GM18873 (cell line): ENCODE results near the gene CHMP2A.

Experiments
- ATAC-seq: cut with Tn5 transposase; IDR thresholded peaks from one replicate; pipeline ENCODE4 v1.9.1; 2021; ENCODE audit warnings: mild to moderate bottlenecking, moderate library complexity, moderate number of reproducible peaks; ENCODE audit not compliant: unreplicated experiment, low FRiP score

Gene CHMP2A

DNA sequence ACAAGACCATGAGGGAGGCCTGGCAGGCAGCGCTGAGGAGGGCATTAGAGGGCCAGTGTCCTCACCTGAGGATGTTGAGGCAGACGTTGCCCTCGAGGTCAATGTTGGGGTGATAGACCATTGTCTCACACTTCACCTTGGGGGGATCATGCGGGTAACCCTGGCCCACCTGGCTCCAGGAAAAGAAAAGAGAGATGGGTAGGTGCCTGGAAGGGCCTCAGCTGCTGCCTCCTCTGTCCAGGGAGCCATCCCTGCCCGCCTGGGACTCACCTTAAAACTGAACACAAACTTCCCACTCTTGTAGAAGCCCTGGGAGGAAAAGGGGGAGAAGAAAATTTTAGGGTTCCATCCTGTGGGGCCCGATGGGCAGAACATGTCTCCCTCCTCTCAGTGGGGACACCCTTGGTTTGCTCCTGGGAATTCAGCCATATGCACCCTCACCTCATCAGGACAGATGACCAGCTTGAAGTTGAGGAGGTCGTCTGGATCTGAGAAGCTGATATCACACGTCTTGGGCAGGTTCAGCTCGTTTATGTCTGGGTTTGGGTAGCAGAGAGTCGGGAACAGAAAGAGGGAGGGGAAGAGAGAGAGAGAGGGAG is 1.8 kb upstream of the CHMP2A start:
- ATAC-seq, result no peak

- ATAC-seq, result no peak
These were observed 1.2 kb upstream of the CHMP2A start for GRCh38 chr19:58555920-58556621.

DNA sequence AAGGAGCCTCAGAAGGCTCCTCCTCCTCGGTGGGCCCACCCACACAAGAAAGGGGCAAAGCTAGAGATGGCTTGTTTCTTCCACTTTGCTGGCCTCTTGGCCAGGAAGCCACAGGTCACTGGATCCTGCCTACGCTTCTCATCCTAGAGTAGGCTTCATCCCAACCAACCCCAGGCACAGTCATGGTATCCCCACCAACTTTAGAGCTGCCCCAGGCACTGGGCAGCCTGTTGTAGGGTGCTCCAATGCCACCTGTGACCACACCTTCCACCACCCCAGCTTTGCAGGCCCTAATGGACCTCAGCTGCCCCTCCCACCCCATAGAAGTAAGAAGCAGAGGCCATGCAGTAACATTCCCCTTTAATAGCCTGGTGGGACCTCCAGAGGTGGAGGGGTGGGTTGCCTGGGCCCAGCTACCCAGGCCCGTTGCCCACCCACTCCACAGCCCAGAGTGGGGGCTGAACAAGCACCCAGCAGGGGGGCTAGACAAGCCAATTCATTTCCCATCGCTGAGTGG is 522 bp upstream of the CHMP2A start:
- ATAC-seq, result no peak

- ATAC-seq, result no peak
These were observed 959 bp downstream of the CHMP2A start for GRCh38 chr19:58553799-58554493.

DNA sequence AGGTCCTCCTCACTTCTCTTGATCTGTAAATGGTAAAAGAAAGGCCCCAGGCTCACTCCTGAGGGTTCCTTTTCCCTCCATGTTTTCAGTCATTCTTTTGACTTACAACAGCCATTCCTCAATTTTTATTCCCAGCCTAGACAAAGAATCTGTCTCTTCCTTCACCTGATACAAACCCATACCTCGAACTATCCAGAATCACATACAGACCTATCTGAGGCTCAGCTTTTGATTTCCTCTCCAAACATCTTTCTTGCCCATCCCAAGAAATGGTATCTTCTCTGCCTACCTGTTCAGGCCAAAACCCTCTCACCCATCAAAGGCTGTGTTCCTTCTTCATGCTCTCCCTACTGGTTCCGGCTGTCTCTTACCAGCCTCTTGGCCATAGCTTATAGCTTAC is 2.2 kb downstream of the CHMP2A start:
- no peak for ATAC-seq

DNA sequence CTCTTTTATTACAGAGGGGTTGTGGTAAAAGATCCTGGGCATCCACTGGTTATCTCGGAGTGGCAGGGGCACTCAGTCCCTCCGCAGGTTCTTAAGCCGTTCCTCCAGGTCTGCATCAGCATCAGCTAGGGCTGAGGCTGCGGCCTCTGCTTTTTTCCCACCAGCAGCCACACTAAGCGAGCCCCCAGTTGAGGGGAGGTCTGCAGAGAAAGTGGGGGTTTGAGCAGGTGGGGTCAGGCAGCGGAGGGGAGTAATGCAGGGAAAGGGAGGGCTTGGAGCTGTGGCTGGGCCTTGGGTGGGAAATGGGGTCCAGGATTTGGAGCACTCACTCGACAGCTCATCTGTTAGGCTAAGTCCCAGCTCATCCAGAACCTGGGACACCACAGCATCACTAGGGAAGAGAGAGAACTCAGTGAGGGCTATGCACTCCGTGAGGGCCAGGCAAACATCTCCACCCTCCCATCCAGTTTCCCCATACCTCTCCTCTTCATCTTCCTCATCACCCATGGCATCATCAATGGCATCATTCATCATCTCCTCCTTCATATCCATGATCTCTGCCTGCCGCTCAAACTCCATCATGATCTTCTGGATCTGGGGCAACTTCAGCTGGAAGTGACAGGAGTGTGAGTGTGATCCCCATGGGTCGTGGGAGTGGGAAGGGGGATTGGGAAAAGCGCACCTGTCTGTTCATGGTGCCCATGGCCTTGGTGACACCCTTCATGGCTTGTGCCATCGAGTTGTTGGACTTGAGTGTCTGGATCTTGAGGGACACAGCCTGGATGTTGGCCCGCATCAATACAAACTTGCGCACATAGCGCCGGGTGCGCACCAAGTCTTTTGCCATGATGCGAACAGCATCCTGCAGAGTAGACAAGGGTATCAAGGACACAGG is 3.1 kb downstream of the CHMP2A start:
- ATAC-seq, result no peak

- ATAC-seq, result no peak
These were observed 3.8 kb downstream of the CHMP2A start for GRCh38 chr19:58551123-58551497.

GRCh38 chr19:58550362-58551122 is 4.4 kb downstream of the CHMP2A start:
- ATAC-seq, result no peak

- ATAC-seq, result no peak
These were observed 5.1 kb downstream of the CHMP2A start for GRCh38 chr19:58549664-58550361.

GRCh38 chr19:58548859-58549663 is 5.8 kb downstream of the CHMP2A start:
- no peak for ATAC-seq

- no peak for ATAC-seq
These were observed 7.3 kb downstream of the CHMP2A start for GRCh38 chr19:58547323-58548312.

GRCh38 chr19:58546019-58546530 is 8.8 kb downstream of the CHMP2A start:
- ATAC-seq, result no peak

DNA sequence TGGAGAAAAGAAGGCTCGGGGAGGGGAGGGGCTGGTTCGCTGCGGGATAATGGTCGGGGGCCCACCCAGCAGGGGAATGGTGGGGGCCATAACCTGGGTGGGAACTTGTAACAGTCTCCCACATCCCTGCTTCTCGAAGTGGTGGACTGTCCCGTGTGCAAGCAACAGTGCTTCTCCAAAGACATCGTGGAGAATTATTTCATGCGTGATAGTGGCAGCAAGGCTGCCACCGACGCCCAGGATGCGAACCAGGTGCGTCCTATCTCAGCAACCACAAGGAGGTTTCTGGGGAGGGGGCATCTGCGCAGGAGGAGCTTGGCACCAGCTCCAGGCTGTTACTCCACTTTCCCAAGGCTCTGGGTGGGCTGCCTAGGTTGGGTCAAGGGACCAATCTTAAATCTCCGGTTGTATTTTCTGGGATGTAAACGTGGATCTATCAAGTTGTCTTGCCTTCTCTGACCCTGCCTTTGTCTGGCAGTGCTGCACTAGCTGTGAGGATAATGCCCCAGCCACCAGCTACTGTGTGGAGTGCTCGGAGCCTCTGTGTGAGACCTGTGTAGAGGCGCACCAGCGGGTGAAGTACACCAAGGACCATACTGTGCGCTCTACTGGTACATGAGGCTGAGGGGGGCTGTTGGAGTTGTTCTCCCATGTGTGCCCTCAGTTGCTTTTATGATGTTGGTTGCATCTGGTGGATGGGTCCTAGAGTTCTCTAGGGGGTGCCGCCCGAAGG is 9.5 kb downstream of the CHMP2A start:
- ATAC-seq, result no peak

- peak; percentile 39 for ATAC-seq
These were observed 10.2 kb downstream of the CHMP2A start for GRCh38 chr19:58544591-58545285.

GRCh38 chr19:58543826-58544590 is 10.9 kb downstream of the CHMP2A start, which contains the start of gene TRIM28:
TRIM28 (plus strand) TSS chr19:58544064; CDS start chr19:58544758, 694 bp downstream.
- ATAC-seq, result peak; percentile 84
